ENCODE measurements around the gene CD8B. TPM values are rescaled to one million over a fixed set of nuclear protein-coding genes. Genes with fewer than 3 reads are reported as not detected.

The CD8B gene
- total RNA-seq, 1 experiment from 2014 or later = 0.47 TPM

GRCh38 chr2:86809481-86810121, 52.1 kb downstream of the CD8B start:
- H3K36me3 ChIP-seq (ENCODE audit: control insufficient read depth in 1 of 2, insufficient read depth in 2 of 2, low read length in 2 of 2) = no peaks in the 10 kb centered on the region
- intact Hi-C loops (cut with micrococcal nuclease) = loop anchor here (10.0 kb wide), 1 partner anchor 405 kb away; no protein-coding TSS in a partner anchor
- H3K4me3 ChIP-seq (replicated peaks in 1 of 2; ENCODE audit: low read depth in 1 of 2, low read length in 2 of 2) = no peak overlapping the region

More at GRCh38 chr2:86809481-86810121, 52.1 kb downstream of the CD8B start:
- RAD21 ChIA-PET (ENCODE audit: low non-redundant PET in 1 of 2, low total read pairs in 2 of 2, uncharacterized antibody in 2 of 2, unreplicated experiment in 2 of 2) = no interaction called here
- BruUV-seq (replicated peaks) = no TSS peak
- no peak overlapping the region for H3K27ac ChIP-seq (ENCODE audit: low read depth, low read length)
- H3K27me3 ChIP-seq (ENCODE audit: insufficient read depth, low read length) = no peaks in the 10 kb centered on the region
- CTCF ChIA-PET = no interaction called here
- ATAC-seq (no peak), DNase-seq (ENCODE audit: low read depth, low spot score) (no peak)
- no peaks in the 10 kb centered on the region for H4K20me1 ChIP-seq (ENCODE audit: insufficient read depth)
- POLR2A ChIA-PET = no interaction called here
- H3K4me1 ChIP-seq (ENCODE audit: control insufficient read depth in 1 of 2, insufficient read depth in 2 of 2, low read length in 2 of 2) = peaks cover 5 to 20% of the 10 kb centered on the region in 2 experiments
- TF ChIP-seq POLR2A (IDR thresholded peaks at IDR 0.05; ENCODE audit: borderline replicate concordance, extremely low read depth, insufficient read depth, insufficient read length) (no peak), EZH2phosphoT487 (IDR thresholded peaks at IDR 0.05; ENCODE audit: borderline replicate concordance) (no peak), FOSL1 (IDR thresholded peaks at IDR 0.05; ENCODE audit: low read depth) (no peak), CEBPB (IDR thresholded peaks at IDR 0.05; ENCODE audit: low read depth) (no peak), CTCF (IDR thresholded peaks at IDR 0.05 in 2 of 3, conservative IDR thresholded peaks at IDR 0.05 in 1 of 3; ENCODE audit: borderline replicate concordance in 1 of 3, insufficient read depth in 1 of 3, low read depth in 2 of 3, low read length in 2 of 3) (no peak), MAX (IDR thresholded peaks at IDR 0.05) (no peak), YY1 (IDR thresholded peaks at IDR 0.05; ENCODE audit: extremely low read depth, insufficient replicate concordance, low read depth, low read length) (no peak)
- no peak overlapping the region for H3K4me2 ChIP-seq (ENCODE audit: low read length)
- no peak overlapping the region for H2AFZ ChIP-seq (ENCODE audit: low read depth, low read length, poor library complexity, severe bottlenecking)
- no peaks in the 10 kb centered on the region for H3K79me2 ChIP-seq (ENCODE audit: insufficient read depth, low read length)
- no peaks in the 10 kb centered on the region for H3K9me2 ChIP-seq (ENCODE audit: insufficient read depth)
- no peaks in the 10 kb centered on the region for H3K9me3 ChIP-seq (ENCODE audit: control insufficient read depth in 1 of 2, insufficient read depth in 1 of 2, low read depth in 1 of 2, low read length in 2 of 2)
- no peak overlapping the region for H3K9ac ChIP-seq (ENCODE audit: low read length)
